NCI-H69 (cell line): ENCODE data around the gene LY6G6C.

Source experiments
- DNase-seq: peaks from one replicate; lab custom pipeline; 2025; lab: John Stamatoyannopoulos, UW

The LY6G6C gene

GRCh38 chr6:31741815-31742214, 20.3 kb upstream of the LY6G6C start:
- DNase-seq, result no peak

DNA sequence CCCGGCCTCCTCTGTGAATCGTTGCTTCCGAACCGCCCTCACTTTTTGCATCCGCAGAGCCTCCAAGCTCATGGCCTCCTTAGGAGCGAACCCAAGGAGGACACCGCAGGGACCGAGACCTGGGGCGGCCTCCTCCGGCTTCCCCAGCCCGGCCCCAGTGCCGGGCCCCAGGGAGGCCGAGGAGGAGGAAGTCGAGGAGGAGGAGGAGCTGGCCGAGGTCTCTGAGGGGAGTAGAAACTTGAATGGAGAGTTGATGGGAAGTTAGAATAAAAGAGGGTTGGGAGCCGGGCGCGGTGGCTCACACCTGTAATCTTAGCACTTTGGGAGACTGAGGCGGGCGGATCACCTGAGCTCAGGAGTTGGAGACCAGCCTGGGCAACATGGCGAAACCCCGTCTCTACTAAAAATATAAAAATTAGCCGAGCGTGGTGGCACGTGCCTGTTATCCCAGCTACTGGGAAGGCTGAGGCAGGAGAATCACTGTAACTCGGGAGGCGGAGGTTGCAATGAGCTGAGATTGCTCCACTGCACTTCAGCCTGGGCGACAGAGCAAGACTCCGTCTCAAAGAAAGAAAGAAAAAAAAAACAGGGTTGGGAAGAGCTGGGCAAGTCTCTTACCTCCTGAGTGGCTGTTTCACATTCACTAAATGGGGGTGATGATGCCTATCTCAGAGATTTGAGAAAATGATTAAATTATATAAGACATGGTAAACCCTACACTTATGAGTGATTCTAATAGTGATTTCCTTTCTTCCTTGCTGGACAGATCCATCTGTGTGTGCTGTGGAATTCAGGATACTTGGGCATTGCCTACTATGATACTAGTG, 19.1 kb upstream of the LY6G6C start:
- no peak for DNase-seq

DNA sequence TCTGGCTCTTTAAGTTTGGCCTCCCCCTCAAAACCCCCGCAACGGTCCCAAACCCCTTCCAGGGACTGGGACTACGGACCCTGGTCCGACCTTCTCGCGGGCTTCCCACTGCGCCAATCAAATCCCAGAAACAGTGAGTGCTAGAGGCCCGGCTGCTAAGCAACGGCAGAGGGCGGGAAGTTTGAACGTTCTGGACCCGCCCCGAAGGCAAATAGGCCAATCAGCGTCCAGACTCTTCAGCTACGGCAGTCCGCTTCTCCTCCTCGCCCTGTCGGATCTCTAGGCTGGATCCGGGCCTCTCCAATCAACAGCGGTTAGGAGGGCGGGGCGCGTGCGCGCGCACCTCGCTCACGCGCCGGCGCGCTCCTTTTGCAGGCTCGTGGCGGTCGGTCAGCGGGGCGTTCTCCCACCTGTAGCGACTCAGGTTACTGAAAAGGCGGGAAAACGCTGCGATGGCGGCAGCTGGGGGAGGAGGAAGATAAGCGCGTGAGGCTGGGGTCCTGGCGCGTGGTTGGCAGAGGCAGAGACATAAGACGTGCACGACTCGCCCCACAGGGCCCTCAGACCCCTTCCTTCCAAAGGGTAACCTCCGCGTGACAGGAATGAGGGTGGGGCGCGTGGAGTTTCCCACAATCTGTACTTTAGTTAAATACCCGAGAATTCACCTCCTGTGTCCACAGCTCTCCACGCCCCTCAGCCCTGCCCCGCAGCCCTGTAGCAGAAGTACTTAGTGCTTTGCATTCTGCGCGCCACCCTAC, 18.3 kb upstream of the LY6G6C start, which contains the start of gene MSH5:
MSH5 (plus strand) TSS at position 367 of the 758 bp plus-strand sequence. CDS start 462 bp downstream, outside the sequence.
- peak; percentile 100 for DNase-seq

GRCh38 chr6:31737991-31738979, 16.7 kb upstream of the LY6G6C start:
- peak; percentile 90 for DNase-seq

DNA sequence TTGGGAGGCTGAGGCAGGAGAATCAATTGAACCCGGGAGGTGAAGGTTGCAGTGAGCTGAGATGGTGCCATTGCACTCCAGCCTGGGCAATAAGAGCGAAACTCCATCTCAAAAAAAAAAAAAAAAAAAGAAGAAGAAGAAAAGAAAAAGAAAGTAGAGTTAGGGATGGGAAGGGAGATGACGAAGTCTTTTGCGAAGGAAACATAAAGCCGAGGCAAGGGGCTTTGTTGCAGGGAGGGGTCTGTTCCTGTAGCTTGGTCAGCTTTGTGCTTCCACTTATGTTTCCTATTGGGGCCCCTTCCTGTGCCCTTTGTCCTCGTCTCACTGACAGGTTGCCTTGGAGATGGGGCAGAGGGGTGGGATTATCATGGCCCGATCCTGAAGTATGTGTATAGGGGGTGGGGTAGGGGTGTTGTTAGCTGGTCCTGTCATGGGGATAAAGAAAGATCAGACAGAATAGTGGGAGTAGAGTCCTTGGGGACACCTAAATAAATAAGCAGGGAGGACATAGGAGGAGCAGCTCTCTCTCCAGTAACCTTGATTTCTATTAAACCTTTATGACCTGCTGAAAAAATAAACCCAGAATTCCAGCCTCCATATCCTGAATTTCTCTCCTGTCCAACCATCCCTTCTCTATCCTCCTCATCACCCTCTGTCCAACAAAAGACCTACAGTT, 15.9 kb upstream of the LY6G6C start:
- DNase-seq, result peak; percentile 87

DNA sequence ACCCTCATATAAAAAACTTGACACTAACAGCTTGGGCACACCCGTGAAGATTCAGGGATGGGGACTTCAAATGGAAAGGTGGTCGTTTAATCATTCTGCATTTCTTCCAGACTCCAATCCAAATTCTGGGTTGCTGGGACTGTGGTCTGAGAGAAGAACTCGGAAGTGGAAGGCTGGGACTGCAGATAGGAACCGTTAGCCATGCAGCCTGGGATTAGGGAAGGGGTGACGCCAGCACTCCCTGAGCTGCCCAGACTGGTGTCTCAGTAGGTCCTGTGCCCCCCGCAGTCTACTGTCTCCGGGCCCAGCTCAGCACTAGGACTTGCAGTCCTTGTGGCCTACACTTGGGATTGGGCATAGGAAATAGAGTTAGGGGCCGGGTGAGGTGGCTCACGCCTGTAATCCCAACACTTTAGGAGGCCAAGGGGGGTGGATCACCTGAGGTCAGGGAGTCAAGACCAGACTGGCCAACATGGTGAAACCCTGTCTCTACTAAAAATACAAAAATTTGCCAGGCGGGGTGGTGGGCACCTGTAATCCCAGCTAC, 15.3 kb upstream of the LY6G6C start:
- peak; percentile 39 for DNase-seq

DNA sequence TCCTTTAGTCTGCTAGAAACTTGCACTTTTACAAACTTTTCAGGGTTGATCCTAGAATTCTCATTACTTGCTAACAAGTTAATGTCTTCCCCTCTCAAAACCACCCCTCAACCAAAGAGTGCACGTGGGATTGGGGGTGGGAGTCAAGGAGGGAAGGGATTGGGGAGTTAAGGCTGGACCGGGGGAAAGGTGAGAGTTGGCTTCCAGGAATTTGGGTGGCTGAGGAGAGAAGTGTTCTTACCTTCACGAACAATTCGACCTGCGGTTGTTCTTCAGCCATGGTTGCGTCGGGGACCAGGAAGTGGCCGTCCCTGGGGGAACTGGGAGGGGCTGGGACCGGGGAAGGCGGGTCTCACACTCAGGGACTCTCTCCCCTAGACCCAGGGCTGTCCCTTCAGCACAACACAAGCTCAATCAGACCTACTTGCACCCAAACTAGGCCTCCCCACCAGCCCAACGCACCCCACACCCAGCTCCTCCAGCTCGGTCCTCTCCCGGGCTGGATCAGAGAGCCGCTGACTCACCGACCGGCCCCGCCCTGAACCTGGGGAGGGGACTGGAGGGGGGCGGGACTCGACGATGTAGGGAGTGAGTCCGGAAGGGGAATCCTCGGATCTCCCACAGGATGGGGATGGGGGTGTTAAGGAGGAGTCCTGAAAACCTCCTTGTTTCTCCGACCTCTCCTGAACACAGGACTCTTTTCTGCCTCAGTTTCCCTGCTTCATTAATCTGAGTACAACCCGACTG, 14.6 kb upstream of the LY6G6C start, which contains the start of gene CLIC1:
CLIC1 (minus strand) TSS at position 510 of the 747 bp plus-strand sequence; CDS start at position 280, 230 bp downstream.
- peak; percentile 91 for DNase-seq

- DNase-seq, result peak; percentile 71
Observed at GRCh38 chr6:31734821-31735406, 13.4 kb upstream of the LY6G6C start.

DNA sequence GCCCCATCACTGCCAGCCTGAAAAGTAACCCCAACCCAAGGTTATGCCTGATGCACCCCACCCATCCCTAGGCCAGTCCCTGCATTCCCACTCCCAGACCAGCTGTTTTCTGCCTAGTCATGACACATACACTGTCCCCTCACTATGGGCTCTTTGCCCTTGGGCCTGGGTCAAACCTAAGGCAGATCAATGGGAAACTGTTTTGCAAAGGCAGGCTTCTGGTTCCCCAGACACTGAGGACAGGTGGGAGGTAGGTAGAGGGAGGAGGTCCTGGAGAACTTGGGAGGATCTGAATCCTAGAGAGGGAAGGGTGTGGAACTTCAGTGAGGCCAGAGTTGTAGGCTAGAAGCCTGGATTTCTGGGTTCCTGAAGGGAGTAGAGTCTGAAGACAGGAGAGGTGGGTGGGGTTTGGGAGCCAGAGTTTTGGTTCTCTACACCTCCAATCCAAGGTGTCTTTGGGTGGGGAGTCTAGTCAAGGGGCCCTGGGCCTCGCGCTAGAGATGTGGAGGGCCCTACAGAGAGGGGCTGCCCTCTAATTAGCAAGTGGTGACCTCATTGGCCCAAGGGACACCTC, 12.8 kb upstream of the LY6G6C start:
- DNase-seq, result no peak

GRCh38 chr6:31733734-31734133, 12.2 kb upstream of the LY6G6C start:
- no peak for DNase-seq

GRCh38 chr6:31732029-31732428, 10.5 kb upstream of the LY6G6C start:
- no peak for DNase-seq

- no peak for DNase-seq
Observed at GRCh38 chr6:31730631-31731086, 9.1 kb upstream of the LY6G6C start.

DNA sequence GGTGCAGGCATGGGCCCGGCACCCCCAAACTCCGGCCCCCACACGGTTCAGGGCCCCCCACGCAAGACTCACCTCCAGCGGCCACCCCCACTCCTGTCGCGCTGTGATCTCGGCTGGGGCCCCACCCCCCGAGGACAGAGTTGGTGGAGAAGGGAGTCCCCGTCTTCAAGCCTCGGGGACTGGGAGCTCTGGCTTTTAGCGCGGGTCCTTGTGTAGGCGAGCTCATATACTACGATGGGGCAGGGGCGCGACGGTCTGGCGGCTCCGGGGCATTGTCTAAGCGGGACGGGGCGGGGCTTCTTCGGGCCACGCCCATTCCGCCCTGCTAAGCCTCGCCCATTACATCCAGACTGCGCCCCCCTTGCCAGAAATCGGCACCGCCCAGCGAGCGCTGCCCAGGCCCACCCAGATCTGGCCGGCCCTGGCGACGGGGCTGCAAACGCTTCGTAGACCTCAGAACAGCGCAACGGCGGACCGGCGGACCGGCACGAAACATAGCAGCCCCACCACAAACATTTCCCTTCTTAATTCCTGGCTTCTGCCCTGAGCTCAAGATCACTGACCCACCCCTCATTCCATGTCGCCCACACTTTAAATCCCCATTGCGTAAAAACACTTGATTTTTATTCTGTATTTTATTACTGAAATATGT, 8.6 kb upstream of the LY6G6C start:
- DNase-seq, result peak; percentile 59

DNA sequence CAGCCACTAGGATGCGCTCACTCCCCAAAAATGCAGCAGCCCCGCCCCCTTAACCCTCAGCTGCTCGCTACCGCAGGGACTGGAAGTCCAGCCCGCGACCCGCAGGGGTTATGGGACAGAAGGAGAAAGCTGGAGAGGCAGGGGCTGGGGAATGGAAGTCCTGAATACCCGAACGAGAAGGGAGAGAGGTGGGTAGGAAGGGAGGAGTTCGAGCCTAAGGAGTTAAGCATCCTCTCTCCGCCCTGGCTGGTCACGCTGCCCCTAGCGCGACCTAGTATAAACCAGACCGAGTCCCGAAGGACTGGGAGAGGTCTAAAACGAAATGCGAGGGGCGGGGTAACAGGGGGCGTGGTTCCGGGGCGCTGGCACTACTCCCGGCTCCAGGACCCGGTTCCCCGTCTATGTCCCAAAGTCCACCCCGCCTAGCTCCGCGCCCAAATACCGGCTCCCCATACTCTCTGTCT, 8.0 kb upstream of the LY6G6C start:
- peak; percentile 87 for DNase-seq

DNA sequence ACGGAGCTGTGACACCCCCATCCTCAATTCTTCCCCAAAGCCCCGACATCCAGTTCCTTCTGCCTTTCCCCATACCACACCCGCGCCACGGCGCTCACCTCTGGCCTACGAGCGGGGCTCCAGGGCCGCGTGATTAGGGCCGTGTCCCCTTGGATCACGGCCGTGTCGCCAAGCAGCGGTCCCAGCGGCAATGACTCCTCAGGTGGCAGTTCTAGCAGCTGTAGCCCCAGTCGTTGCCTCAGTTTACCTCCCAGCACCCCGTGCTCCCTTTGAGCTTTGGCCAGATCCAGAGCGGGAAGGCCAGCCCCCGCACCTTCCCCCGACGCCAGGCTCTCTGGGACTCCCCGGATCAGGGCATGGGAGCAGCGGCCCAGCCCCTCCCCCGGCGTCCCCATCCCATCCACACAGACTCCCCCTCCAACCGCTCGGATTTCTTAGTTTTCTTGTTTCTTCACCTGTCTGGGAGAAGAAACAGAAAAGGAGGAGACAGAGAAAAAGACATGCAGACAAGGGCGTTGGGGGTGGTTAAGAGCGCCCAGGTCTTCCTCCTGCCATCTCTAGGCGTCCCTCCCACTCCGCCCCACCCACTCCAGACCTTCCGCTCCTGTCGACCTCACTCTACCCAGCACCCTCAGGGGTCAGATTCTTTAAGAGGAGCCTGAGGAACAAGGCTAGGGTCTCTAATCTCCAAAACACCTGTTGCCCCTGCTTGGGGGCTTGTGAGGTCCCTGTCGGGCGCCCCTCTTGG, 7.4 kb upstream of the LY6G6C start, which contains the start of gene DDAH2:
DDAH2 (minus strand) TSS at position 533 of the 748 bp plus-strand sequence; CDS start at position 395, 138 bp downstream.
- DNase-seq, result no peak

GRCh38 chr6:31727717-31728671, 6.4 kb upstream of the LY6G6C start:
- DNase-seq, result no peak
